ENCODE results near the gene H3-3A.

Gene H3-3A

GRCh38 chr1:226035915-226036314 lies 26.6 kb upstream of the H3-3A start:
- DNase-seq (ENCODE audit: low spot score in 2 of 2) (no peak), ATAC-seq (replicated peaks; ENCODE audit: extremely low read depth, poor library complexity, severe bottlenecking) (no peak)
- H3K4me1 Mint-ChIP-seq: no peaks in the 10 kb centered on the region
- peaks cover 6% of the 10 kb centered on the region for H3K27me3 Mint-ChIP-seq
- H3K4me3 Mint-ChIP-seq: no peak overlapping the region
- H3K36me3 Mint-ChIP-seq (ENCODE audit: insufficient read depth): no peaks in the 10 kb centered on the region
- H3K9me3 Mint-ChIP-seq: no peaks in the 10 kb centered on the region
- H3K27ac Mint-ChIP-seq (ENCODE audit: low read depth): no peak overlapping the region

- ATAC-seq (replicated peaks; ENCODE audit: extremely low read depth, poor library complexity, severe bottlenecking) (no peak), DNase-seq (ENCODE audit: low spot score in 2 of 2) (no peak)
- no peak overlapping the region for H3K4me3 Mint-ChIP-seq
- H3K9me3 Mint-ChIP-seq: no peaks in the 10 kb centered on the region
- H3K27me3 Mint-ChIP-seq: peaks cover 15% of the 10 kb centered on the region
- no peak overlapping the region for H3K27ac Mint-ChIP-seq (ENCODE audit: low read depth)
- H3K36me3 Mint-ChIP-seq (ENCODE audit: insufficient read depth): no peaks in the 10 kb centered on the region
- H3K4me1 Mint-ChIP-seq: no peaks in the 10 kb centered on the region
Observed at GRCh38 chr1:226038661-226039060, 23.9 kb upstream of the H3-3A start.

GRCh38 chr1:226041419-226041818 lies 21.1 kb upstream of the H3-3A start:
- DNase-seq (ENCODE audit: low spot score in 2 of 2) (no peak), ATAC-seq (replicated peaks; ENCODE audit: extremely low read depth, poor library complexity, severe bottlenecking) (no peak)
- H3K36me3 Mint-ChIP-seq (ENCODE audit: insufficient read depth): no peaks in the 10 kb centered on the region
- H3K4me1 Mint-ChIP-seq: no peaks in the 10 kb centered on the region
- H3K27ac Mint-ChIP-seq (ENCODE audit: low read depth): no peak overlapping the region
- H3K27me3 Mint-ChIP-seq: peaks cover 15% of the 10 kb centered on the region
- no peaks in the 10 kb centered on the region for H3K9me3 Mint-ChIP-seq
- no peak overlapping the region for H3K4me3 Mint-ChIP-seq

- Mint-ChIP-seq H3K27ac (ENCODE audit: low read depth) (no peak overlapping the region), H3K9me3 (no peaks in the 10 kb centered on the region), H3K27me3 (peaks cover 15% of the 10 kb centered on the region), H3K4me3 (no peak overlapping the region), H3K4me1 (no peaks in the 10 kb centered on the region), H3K36me3 (ENCODE audit: insufficient read depth) (no peaks in the 10 kb centered on the region)
- DNase-seq (ENCODE audit: low spot score in 2 of 2): no peak
- no peak for ATAC-seq (replicated peaks; ENCODE audit: extremely low read depth, poor library complexity, severe bottlenecking)
Observed at GRCh38 chr1:226044514-226045101, 17.9 kb upstream of the H3-3A start.

- peaks cover 1% of the 10 kb centered on the region for H3K36me3 Mint-ChIP-seq (ENCODE audit: insufficient read depth)
- peaks cover 6% of the 10 kb centered on the region for H3K27me3 Mint-ChIP-seq
- no peak overlapping the region for H3K27ac Mint-ChIP-seq (ENCODE audit: low read depth)
- DNase-seq (ENCODE audit: low spot score in 2 of 2): no peak
- H3K9me3 Mint-ChIP-seq: no peaks in the 10 kb centered on the region
- ATAC-seq (replicated peaks; ENCODE audit: extremely low read depth, poor library complexity, severe bottlenecking): no peak
- no peaks in the 10 kb centered on the region for H3K4me1 Mint-ChIP-seq
- no peak overlapping the region for H3K4me3 Mint-ChIP-seq
Observed at GRCh38 chr1:226046240-226046639, 16.3 kb upstream of the H3-3A start.

GRCh38 chr1:226047495-226047894 lies 15.0 kb upstream of the H3-3A start:
- DNase-seq (ENCODE audit: low spot score in 2 of 2) (no peak), ATAC-seq (replicated peaks; ENCODE audit: extremely low read depth, poor library complexity, severe bottlenecking) (no peak)
- Mint-ChIP-seq H3K27me3 (no peaks in the 10 kb centered on the region), H3K9me3 (no peaks in the 10 kb centered on the region), H3K27ac (ENCODE audit: low read depth) (no peak overlapping the region), H3K4me3 (no peak overlapping the region), H3K4me1 (no peaks in the 10 kb centered on the region), H3K36me3 (ENCODE audit: insufficient read depth) (peaks cover 1% of the 10 kb centered on the region)

GRCh38 chr1:226048886-226049285 lies 13.6 kb upstream of the H3-3A start:
- DNase-seq (ENCODE audit: low spot score in 2 of 2): no peak
- no peaks in the 10 kb centered on the region for H3K4me1 Mint-ChIP-seq
- no peak for ATAC-seq (replicated peaks; ENCODE audit: extremely low read depth, poor library complexity, severe bottlenecking)
- H3K27me3 Mint-ChIP-seq: no peaks in the 10 kb centered on the region
- H3K27ac Mint-ChIP-seq (ENCODE audit: low read depth): no peak overlapping the region
- H3K36me3 Mint-ChIP-seq (ENCODE audit: insufficient read depth): peaks cover 3% of the 10 kb centered on the region
- no peak overlapping the region for H3K4me3 Mint-ChIP-seq
- H3K9me3 Mint-ChIP-seq: no peaks in the 10 kb centered on the region

GRCh38 chr1:226050133-226050532 lies 12.4 kb upstream of the H3-3A start:
- Mint-ChIP-seq H3K4me3 (no peak overlapping the region), H3K27me3 (no peaks in the 10 kb centered on the region), H3K27ac (ENCODE audit: low read depth) (no peak overlapping the region), H3K4me1 (no peaks in the 10 kb centered on the region), H3K9me3 (no peaks in the 10 kb centered on the region), H3K36me3 (ENCODE audit: insufficient read depth) (peaks cover 5% of the 10 kb centered on the region)
- DNase-seq (ENCODE audit: low spot score in 2 of 2): no peak
- no peak for ATAC-seq (replicated peaks; ENCODE audit: extremely low read depth, poor library complexity, severe bottlenecking)

GRCh38 chr1:226051365-226051764 lies 11.2 kb upstream of the H3-3A start:
- no peak for ATAC-seq (replicated peaks; ENCODE audit: extremely low read depth, poor library complexity, severe bottlenecking)
- Mint-ChIP-seq H3K27me3 (no peaks in the 10 kb centered on the region), H3K9me3 (no peaks in the 10 kb centered on the region), H3K27ac (ENCODE audit: low read depth) (no peak overlapping the region), H3K4me3 (no peak overlapping the region), H3K4me1 (no peaks in the 10 kb centered on the region), H3K36me3 (ENCODE audit: insufficient read depth) (peaks cover 7% of the 10 kb centered on the region)
- DNase-seq (ENCODE audit: low spot score in 2 of 2): no peak

GRCh38 chr1:226052061-226052460 lies 10.5 kb upstream of the H3-3A start:
- Mint-ChIP-seq H3K4me1 (no peaks in the 10 kb centered on the region), H3K36me3 (ENCODE audit: insufficient read depth) (peaks cover 7% of the 10 kb centered on the region)

GRCh38 chr1:226054519-226055327 lies 7.8 kb upstream of the H3-3A start:
- Mint-ChIP-seq H3K27me3 (no peaks in the 10 kb centered on the region), H3K27ac (ENCODE audit: low read depth) (no peak overlapping the region), H3K9me3 (no peaks in the 10 kb centered on the region), H3K4me1 (peaks cover 4% of the 10 kb centered on the region), H3K36me3 (ENCODE audit: insufficient read depth) (peaks cover 14% of the 10 kb centered on the region), H3K4me3 (no peak overlapping the region)
- DNase-seq (ENCODE audit: low spot score in 2 of 2) (no peak), ATAC-seq (replicated peaks; ENCODE audit: extremely low read depth, poor library complexity, severe bottlenecking) (no peak)

More at GRCh38 chr1:226052061-226052460, 10.5 kb upstream of the H3-3A start:
- ATAC-seq (replicated peaks; ENCODE audit: extremely low read depth, poor library complexity, severe bottlenecking) (no peak), DNase-seq (ENCODE audit: low spot score in 2 of 2) (no peak)
- H3K9me3 Mint-ChIP-seq: no peaks in the 10 kb centered on the region
- no peak overlapping the region for H3K4me3 Mint-ChIP-seq
- H3K27me3 Mint-ChIP-seq: no peaks in the 10 kb centered on the region
- H3K27ac Mint-ChIP-seq (ENCODE audit: low read depth): peak overlapping the region; percentile 68

GRCh38 chr1:226059709-226060108 lies 2.8 kb upstream of the H3-3A start:
- no peaks in the 10 kb centered on the region for H3K27me3 Mint-ChIP-seq
- H3K36me3 Mint-ChIP-seq (ENCODE audit: insufficient read depth): peaks cover 33% of the 10 kb centered on the region
- no peak for ATAC-seq (replicated peaks; ENCODE audit: extremely low read depth, poor library complexity, severe bottlenecking)

GRCh38 chr1:226060427-226060826 lies 2.1 kb upstream of the H3-3A start:
- no peak overlapping the region for H3K27ac Mint-ChIP-seq (ENCODE audit: low read depth)
- no peaks in the 10 kb centered on the region for H3K27me3 Mint-ChIP-seq
- DNase-seq (ENCODE audit: low spot score in 2 of 2) (no peak), ATAC-seq (replicated peaks; ENCODE audit: extremely low read depth, poor library complexity, severe bottlenecking) (no peak)
- H3K4me3 Mint-ChIP-seq: no peak overlapping the region
- H3K36me3 Mint-ChIP-seq (ENCODE audit: insufficient read depth): peaks cover 39% of the 10 kb centered on the region
- peaks cover 26% of the 10 kb centered on the region for H3K4me1 Mint-ChIP-seq
- no peaks in the 10 kb centered on the region for H3K9me3 Mint-ChIP-seq

More at GRCh38 chr1:226059709-226060108, 2.8 kb upstream of the H3-3A start:
- H3K9me3 Mint-ChIP-seq: no peaks in the 10 kb centered on the region
- peaks cover 20% of the 10 kb centered on the region for H3K4me1 Mint-ChIP-seq
- no peak overlapping the region for H3K27ac Mint-ChIP-seq (ENCODE audit: low read depth)
- no peak for DNase-seq (ENCODE audit: low spot score in 2 of 2)
- H3K4me3 Mint-ChIP-seq: no peak overlapping the region

Data from central memory CD8-positive, alpha-beta T cell (primary cell).